ENCODE measurements around the gene CRYBB3. TPM values are rescaled to one million over a fixed set of nuclear protein-coding genes. Genes with fewer than 3 reads are reported as not detected.

The CRYBB3 gene
- 0.49 and 1.0 TPM in 2 replicates for total RNA-seq
- long read RNA-seq = 0 reads

DNA sequence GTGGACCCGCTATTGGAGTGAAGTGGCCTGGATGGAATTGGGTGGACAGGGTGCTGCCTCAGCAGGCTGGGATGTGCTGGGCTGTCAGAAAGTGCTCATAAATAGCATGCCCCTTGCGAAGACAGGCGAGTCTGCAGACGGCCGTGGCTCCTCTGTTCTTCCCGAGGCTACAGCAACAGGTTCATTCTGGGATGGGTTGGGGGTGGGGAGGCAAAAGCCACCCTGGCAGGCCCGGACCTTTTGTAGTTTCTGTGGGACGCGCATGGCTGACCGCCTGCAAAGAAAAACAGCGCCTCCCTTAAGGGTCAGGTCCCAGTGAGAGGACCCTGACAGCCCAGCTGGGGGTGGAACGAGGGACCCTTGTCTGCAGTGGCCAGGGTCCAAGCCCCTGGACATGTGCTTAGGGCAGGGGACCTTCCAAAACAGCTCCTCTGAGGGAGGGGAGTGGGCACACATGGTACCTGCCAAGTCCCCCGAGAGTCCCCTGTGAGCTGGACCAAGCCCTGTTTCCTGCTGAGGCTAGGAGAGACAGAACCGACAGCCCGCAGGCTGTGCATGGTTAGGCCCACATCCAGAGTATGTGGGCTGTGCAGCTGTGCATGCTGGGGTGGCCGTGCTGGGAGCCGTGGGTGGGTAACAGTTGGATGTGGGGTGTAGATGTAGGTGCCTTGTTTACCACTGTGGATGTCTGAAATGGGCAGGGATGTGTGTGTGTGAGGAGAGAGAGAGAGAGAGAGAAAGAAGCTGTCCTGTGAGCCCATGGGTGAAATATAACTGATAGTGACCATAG, at the start of gene CRYBB3:
TSS of gene CRYBB3 (plus strand) at position 128 of the 790 bp plus-strand sequence. CDS start 1,539 bp downstream, outside the sequence.
- TF ChIP-seq, protein P1, sequence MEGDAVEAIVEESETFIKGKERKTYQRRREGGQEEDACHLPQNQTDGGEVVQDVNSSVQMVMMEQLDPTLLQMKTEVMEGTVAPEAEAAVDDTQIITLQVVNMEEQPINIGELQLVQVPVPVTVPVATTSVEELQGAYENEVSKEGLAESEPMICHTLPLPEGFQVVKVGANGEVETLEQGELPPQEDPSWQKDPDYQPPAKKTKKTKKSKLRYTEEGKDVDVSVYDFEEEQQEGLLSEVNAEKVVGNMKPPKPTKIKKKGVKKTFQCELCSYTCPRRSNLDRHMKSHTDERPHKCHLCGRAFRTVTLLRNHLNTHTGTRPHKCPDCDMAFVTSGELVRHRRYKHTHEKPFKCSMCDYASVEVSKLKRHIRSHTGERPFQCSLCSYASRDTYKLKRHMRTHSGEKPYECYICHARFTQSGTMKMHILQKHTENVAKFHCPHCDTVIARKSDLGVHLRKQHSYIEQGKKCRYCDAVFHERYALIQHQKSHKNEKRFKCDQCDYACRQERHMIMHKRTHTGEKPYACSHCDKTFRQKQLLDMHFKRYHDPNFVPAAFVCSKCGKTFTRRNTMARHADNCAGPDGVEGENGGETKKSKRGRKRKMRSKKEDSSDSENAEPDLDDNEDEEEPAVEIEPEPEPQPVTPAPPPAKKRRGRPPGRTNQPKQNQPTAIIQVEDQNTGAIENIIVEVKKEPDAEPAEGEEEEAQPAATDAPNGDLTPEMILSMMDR (IDR thresholded peaks at IDR 0.05; ENCODE audit: unreplicated experiment) = no peak
- no peaks in the 10 kb centered on the region for H3K9me3 Mint-ChIP-seq (ENCODE audit: low read depth)
- no peaks in the 10 kb centered on the region for H3K27me3 Mint-ChIP-seq
- no peak within 1 kb of the TSS for H3K4me3 Mint-ChIP-seq (ENCODE audit: low read depth)
- peaks cover 5% of the 10 kb centered on the region for H3K36me3 Mint-ChIP-seq (ENCODE audit: insufficient read depth)
- no peaks in the 10 kb centered on the region for H3K4me1 Mint-ChIP-seq (ENCODE audit: low read depth)
- no peak for DNase-seq (ENCODE audit: low spot score, unreplicated experiment)
- peak within 1 kb of the TSS; percentile 14 for H3K27ac Mint-ChIP-seq

GRCh38 chr22:25153961-25154666, 45.5 kb upstream of the CRYBB3 start:
- peaks cover 1% of the 10 kb centered on the region for H3K36me3 Mint-ChIP-seq (ENCODE audit: insufficient read depth)
- H3K4me3 Mint-ChIP-seq (ENCODE audit: low read depth) = no peak overlapping the region
- peak overlapping the region; percentile 45 for H3K27ac Mint-ChIP-seq
- DNase-seq (ENCODE audit: low spot score, unreplicated experiment) = no peak
- peaks cover 1% of the 10 kb centered on the region for H3K4me1 Mint-ChIP-seq (ENCODE audit: low read depth)
- no peaks in the 10 kb centered on the region for H3K9me3 Mint-ChIP-seq (ENCODE audit: low read depth)
- no peaks in the 10 kb centered on the region for H3K27me3 Mint-ChIP-seq
- TF ChIP-seq, protein P1 (IDR thresholded peaks at IDR 0.05; ENCODE audit: unreplicated experiment) = no peak

- H3K27me3 Mint-ChIP-seq = no peaks in the 10 kb centered on the region
- peak overlapping the region; percentile 45 for H3K27ac Mint-ChIP-seq
These were observed 45.0 kb upstream of the CRYBB3 start for GRCh38 chr22:25154667-25154999.

GRCh38 chr22:25156736-25157135, 42.9 kb upstream of the CRYBB3 start:
- Mint-ChIP-seq H3K27ac (no peak overlapping the region), H3K36me3 (ENCODE audit: insufficient read depth) (peaks cover 1% of the 10 kb centered on the region), H3K9me3 (ENCODE audit: low read depth) (no peaks in the 10 kb centered on the region), H3K4me3 (ENCODE audit: low read depth) (no peak overlapping the region), H3K4me1 (ENCODE audit: low read depth) (peaks cover 1% of the 10 kb centered on the region), H3K27me3 (no peaks in the 10 kb centered on the region)
- no peak for DNase-seq (ENCODE audit: low spot score, unreplicated experiment)
- TF ChIP-seq, protein P1 (IDR thresholded peaks at IDR 0.05; ENCODE audit: unreplicated experiment) = no peak

More at GRCh38 chr22:25154667-25154999, 45.0 kb upstream of the CRYBB3 start:
- Mint-ChIP-seq H3K36me3 (ENCODE audit: insufficient read depth) (peaks cover 1% of the 10 kb centered on the region), H3K9me3 (ENCODE audit: low read depth) (no peaks in the 10 kb centered on the region), H3K4me1 (ENCODE audit: low read depth) (peaks cover 1% of the 10 kb centered on the region), H3K4me3 (ENCODE audit: low read depth) (no peak overlapping the region)
- TF ChIP-seq, protein P1 (IDR thresholded peaks at IDR 0.05; ENCODE audit: unreplicated experiment) = no peak
- no peak for DNase-seq (ENCODE audit: low spot score, unreplicated experiment)

GRCh38 chr22:25159028-25159427, 40.6 kb upstream of the CRYBB3 start:
- H3K4me1 Mint-ChIP-seq (ENCODE audit: low read depth) = peaks cover 1% of the 10 kb centered on the region

More at GRCh38 chr22:25159028-25159427, 40.6 kb upstream of the CRYBB3 start:
- H3K36me3 Mint-ChIP-seq (ENCODE audit: insufficient read depth) = peaks cover 1% of the 10 kb centered on the region
- H3K27me3 Mint-ChIP-seq = no peaks in the 10 kb centered on the region
- no peak for DNase-seq (ENCODE audit: low spot score, unreplicated experiment)
- no peaks in the 10 kb centered on the region for H3K9me3 Mint-ChIP-seq (ENCODE audit: low read depth)
- H3K4me3 Mint-ChIP-seq (ENCODE audit: low read depth) = no peak overlapping the region
- H3K27ac Mint-ChIP-seq = no peak overlapping the region
- TF ChIP-seq, protein P1 (IDR thresholded peaks at IDR 0.05; ENCODE audit: unreplicated experiment) = no peak

Data from progenitor cell of endocrine pancreas (in vitro differentiated cells).